Endothelial cell of umbilical vein (primary cell): Measurements from ENCODE around the gene MNAT1. TPM values are rescaled to one million over a fixed set of nuclear protein-coding genes. Genes with fewer than 3 reads are reported as not detected.

Experiments
- BruUV-seq: library from RNA; stranded (reverse); fragments of 400-500 nt; replicated peaks from 2 replicates; lab custom pipeline; 2021; lab: Mats Ljungman, UMichigan
- CTCF ChIA-PET: fragments of 300-600, 350-600 bp; sonication (Branson Sonifier 250); formaldehyde crosslinking; loops from one replicate; lab custom pipeline; 2021; ENCODE audit warnings: antibody characterized with exemption, inconsistent platforms; lab: Charles Lee
- POLR2A ChIA-PET: fragments of 300-600, 350-600 bp; sonication (Branson Sonifier 250); formaldehyde crosslinking; loops from one replicate; lab custom pipeline; 2021; ENCODE audit warnings: antibody characterized with exemption, inconsistent platforms; lab: Charles Lee
- DNase-seq: peaks from one replicate; pipeline ENCODE4 v3.0.0-alpha.2; 2011; ENCODE audit warnings: low read depth, low spot score
- FAIRE-seq: peaks from 2 replicates; lab custom pipeline; 2011; peaks lifted over from hg19 to GRCh38; lab: Jason Lieb, UNC
- H2AFZ ChIP-seq: 2 replicates; pipeline ENCODE4 v1.6.0; 2012; ENCODE audit warnings: low read depth, low read length, control low read depth, inconsistent platforms
- H3K27ac ChIP-seq: 2 replicates; pipeline ENCODE4 v1.5.1; 2011; ENCODE audit warnings: low read depth, mild to moderate bottlenecking, control low read depth, low read length, moderate library complexity; ENCODE audit not compliant: insufficient read depth
- H3K27me3 ChIP-seq, 2 experiments: 2 replicates each; pipeline versions ENCODE4 v1.6.0 to v1.6.1; 2011; ENCODE audit warnings: low read length in 2 of 2, mixed read lengths in 1 of 2; ENCODE audit not compliant: control insufficient read depth in 2 of 2, insufficient read depth in 2 of 2
- H3K36me3 ChIP-seq, 2 experiments: 2 replicates in 1 of 2; 3 replicates in 1 of 2; pipeline ENCODE4 v1.5.1; 2011; ENCODE audit warnings: low read length in 2 of 2, mild to moderate bottlenecking in 1 of 2, moderate library complexity in 1 of 2; ENCODE audit not compliant: control insufficient read depth in 2 of 2, insufficient read depth in 2 of 2; ENCODE audit errors: extremely low read depth in 1 of 2
- H3K4me1 ChIP-seq: 3 replicates; pipeline ENCODE4 v1.5.1; 2011; ENCODE audit warnings: mild to moderate bottlenecking, low read length; ENCODE audit not compliant: control insufficient read depth, insufficient read depth; ENCODE audit errors: extremely low read depth
- H3K4me2 ChIP-seq: 2 replicates; pipeline ENCODE4 v1.6.1; 2011; ENCODE audit warnings: low read length, control low read depth, mixed read lengths; ENCODE audit not compliant: insufficient read depth
- H3K4me3 ChIP-seq, 3 experiments: fragments of 200-600 bp in 1 of 3; sonication (generic), shearing (Covaris generic) in 1 of 3; replicated peaks in 1 of 3; 2 replicates each; pipeline ENCODE4 v1.5.1; 2011 to 2016; ENCODE audit warnings: control low read depth in 3 of 3, low read length in 3 of 3, mild to moderate bottlenecking in 2 of 3, inconsistent platforms in 1 of 3, low read depth in 1 of 3, moderate library complexity in 1 of 3; ENCODE audit not compliant: insufficient read depth in 1 of 3
- H3K79me2 ChIP-seq: 2 replicates; pipeline ENCODE4 v1.6.0; 2012; ENCODE audit warnings: low read length, inconsistent platforms; ENCODE audit not compliant: control insufficient read depth, insufficient read depth
- H3K9ac ChIP-seq: replicated peaks from 2 replicates; pipeline ENCODE3; 2011; ENCODE audit warnings: low read length, control low read depth; ENCODE audit not compliant: insufficient read depth; ENCODE audit errors: extremely low read depth
- H3K9me1 ChIP-seq: replicated peaks from 3 replicates; pipeline ENCODE4 v1.6.0; 2011; ENCODE audit warnings: mild to moderate bottlenecking, low read length; ENCODE audit not compliant: control insufficient read depth, insufficient read depth; ENCODE audit errors: extremely low read depth
- H3K9me3 ChIP-seq: replicated peaks from 2 replicates; pipeline ENCODE4 v1.5.1; 2012; ENCODE audit warnings: low read length, inconsistent platforms; ENCODE audit not compliant: control insufficient read depth, insufficient read depth
- H4K20me1 ChIP-seq: replicated peaks from 2 replicates; pipeline ENCODE3; 2011; ENCODE audit warnings: mild to moderate bottlenecking, low read length; ENCODE audit not compliant: control insufficient read depth, insufficient read depth; ENCODE audit errors: extremely low read depth
- EZH2 ChIP-seq: IDR thresholded peaks from 2 replicates; pipeline ENCODE4 v1.6.1; 2012; ENCODE audit warnings: borderline replicate concordance, low read depth, mild to moderate bottlenecking, moderate library complexity, low read length, inconsistent platforms; ENCODE audit not compliant: severe bottlenecking
- FOS ChIP-seq: IDR thresholded peaks from 2 replicates; pipeline ENCODE4 v1.6.1; 2011; ENCODE audit warnings: mild to moderate bottlenecking, low read length, moderate library complexity, borderline replicate concordance; ENCODE audit not compliant: insufficient read depth
- GATA2 ChIP-seq: IDR thresholded peaks from 2 replicates; pipeline ENCODE4 v1.7.0; 2011; ENCODE audit warnings: low read depth, mild to moderate bottlenecking, moderate library complexity, mixed read lengths, low read length; ENCODE audit not compliant: insufficient read length, insufficient read depth
- JUN ChIP-seq: IDR thresholded peaks from 2 replicates; pipeline ENCODE4 v1.6.1; 2011; ENCODE audit warnings: borderline replicate concordance, low read depth; ENCODE audit not compliant: insufficient read length, insufficient read depth
- MYC ChIP-seq: IDR thresholded peaks from one replicate; pipeline ENCODE4 v1.6.1; 2011; ENCODE audit warnings: mild to moderate bottlenecking, low read depth, low read length
- POLR2A ChIP-seq: IDR thresholded peaks from 2 replicates; pipeline ENCODE4 v1.6.1; 2012; ENCODE audit warnings: low read depth, mild to moderate bottlenecking, control low read depth, low read length
- POLR2AphosphoS5 ChIP-seq: IDR thresholded peaks from 2 replicates; pipeline ENCODE4 v1.6.1; 2012; ENCODE audit warnings: low read depth, mild to moderate bottlenecking, control low read depth, low read length, moderate library complexity; ENCODE audit not compliant: insufficient read depth
- dilution Hi-C: fragments of 300-500 bp; cut with MboI; formaldehyde crosslinking; loops from one replicate; pipeline ENCODE4 v1.15.0; 2019; ENCODE audit warnings: low sequenced_read_pairs; ENCODE audit not compliant: extremely low pct_ligation_motif_present
- intact Hi-C: fragments of 100-400 bp; cut with micrococcal nuclease; formaldehyde crosslinking; loops from one replicate; pipeline ENCODE4 v1.10.0; 2022
- polyA plus RNA-seq, 4 experiments: library from polyadenylated mRNA; depleted of rRNA in 3 of 4; stranded (reverse) in 3 of 4; unstranded in 1 of 4; fragments of >200 nt; gene quantifications; 2 replicates each; pipeline versions ENCODE4 v1.2.1 to v1.2.3, GENCODE V29; 2011 to 2012; ENCODE audit warnings: missing spikeins in 1 of 4
- total RNA-seq: library from RNA; stranded (reverse); gene quantifications from 2 replicates; pipeline ENCODE4 v1.2.3, GENCODE V29; 2021
- TF ChIP-seq, protein P1 (sequence below): IDR thresholded peaks from 2 replicates; pipeline ENCODE4 v1.6.1; 2011; ENCODE audit not compliant: insufficient read depth, insufficient read length
- TF ChIP-seq, protein P2 (sequence below), 2 donors: IDR thresholded peaks; 1 replicate in 1 of 2; 2 replicates in 1 of 2; pipeline ENCODE4 v1.5.1; 2011; ENCODE audit warnings: low read length in 2 of 2, mild to moderate bottlenecking in 2 of 2, moderate library complexity in 2 of 2, control low read depth in 1 of 2, inconsistent platforms in 1 of 2, low read depth in 1 of 2; ENCODE audit not compliant: insufficient read depth in 1 of 2; ENCODE audit errors: extremely low read depth in 1 of 2

The MNAT1 gene
- total and polyA plus RNA-seq, 2 donors (not counting 3 experiments of a cell fraction or from before 2014, with no cell fraction given), result 35.7 to 55.7 TPM

DNA sequence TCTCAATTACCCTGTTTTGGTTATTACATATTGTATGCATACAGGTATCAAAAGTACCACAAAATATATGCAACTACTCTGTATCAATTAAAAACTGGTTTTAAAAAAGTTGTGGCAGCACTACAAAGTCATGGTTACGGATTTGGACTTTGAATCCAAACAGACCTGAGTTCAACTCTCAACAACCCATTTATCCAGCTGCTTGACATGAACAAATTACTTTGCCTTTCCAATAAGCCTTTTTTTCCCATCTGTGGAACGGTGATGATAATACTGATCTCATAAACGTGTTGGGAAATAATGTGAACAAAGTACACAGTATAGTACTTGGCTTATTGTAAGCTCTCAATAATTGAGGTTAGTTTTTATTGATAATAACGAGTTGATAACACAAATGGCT, 85.0 kb downstream of the MNAT1 start:
- FAIRE-seq, result no peak
- BruUV-seq, result no TSS peak
- dilution Hi-C loops, result no loop called here

DNA sequence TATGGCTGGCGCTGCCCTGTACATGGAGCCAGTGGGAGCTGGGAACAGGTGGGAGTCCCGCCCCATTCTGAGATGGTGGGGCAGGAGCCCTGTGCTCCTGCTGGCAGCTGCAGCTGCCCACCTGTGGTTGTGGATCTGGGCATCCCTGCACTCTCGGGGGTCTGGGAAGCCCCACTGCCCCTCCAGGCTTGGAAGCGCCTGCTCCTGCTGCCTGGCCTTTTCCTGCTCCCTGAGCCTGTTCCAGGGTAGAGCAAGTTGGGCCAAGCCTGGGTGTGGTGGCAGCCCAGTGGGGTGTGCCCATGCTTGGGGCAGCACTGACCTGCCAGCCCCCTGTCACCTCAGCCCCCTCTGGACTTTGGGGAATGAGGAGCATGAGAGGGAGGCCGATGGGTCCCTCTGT, 104.0 kb downstream of the MNAT1 start:
- no peaks in the 10 kb centered on the region for H3K27me3 ChIP-seq
- no peaks in the 10 kb centered on the region for H3K79me2 ChIP-seq
- intact Hi-C loops (no loop called here), dilution Hi-C loops (no loop called here)
- ChIA-PET POLR2A (no interaction called here), CTCF (no interaction called here)
- no TSS peak for BruUV-seq
- no peaks in the 10 kb centered on the region for H3K9me1 ChIP-seq
- DNase-seq (no peak), FAIRE-seq (no peak)
- H3K9me3 ChIP-seq, result no peaks in the 10 kb centered on the region
- H3K4me3 ChIP-seq, result no peak overlapping the region
- H4K20me1 ChIP-seq, result no peaks in the 10 kb centered on the region
- H3K4me2 ChIP-seq, result no peak overlapping the region
- H3K36me3 ChIP-seq, result peaks cover 0 to 5% of the 10 kb centered on the region in 2 experiments
- TF ChIP-seq, protein P1, sequence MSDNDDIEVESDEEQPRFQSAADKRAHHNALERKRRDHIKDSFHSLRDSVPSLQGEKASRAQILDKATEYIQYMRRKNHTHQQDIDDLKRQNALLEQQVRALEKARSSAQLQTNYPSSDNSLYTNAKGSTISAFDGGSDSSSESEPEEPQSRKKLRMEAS, result no peak
- no peak for TF ChIP-seq FOS
- TF ChIP-seq GATA2, result no peak
- no peak for TF ChIP-seq POLR2A
- no peak for TF ChIP-seq POLR2AphosphoS5
- TF ChIP-seq JUN, result no peak
- TF ChIP-seq MYC, result no peak
- TF ChIP-seq EZH2, result no peak
- TF ChIP-seq, protein P2, sequence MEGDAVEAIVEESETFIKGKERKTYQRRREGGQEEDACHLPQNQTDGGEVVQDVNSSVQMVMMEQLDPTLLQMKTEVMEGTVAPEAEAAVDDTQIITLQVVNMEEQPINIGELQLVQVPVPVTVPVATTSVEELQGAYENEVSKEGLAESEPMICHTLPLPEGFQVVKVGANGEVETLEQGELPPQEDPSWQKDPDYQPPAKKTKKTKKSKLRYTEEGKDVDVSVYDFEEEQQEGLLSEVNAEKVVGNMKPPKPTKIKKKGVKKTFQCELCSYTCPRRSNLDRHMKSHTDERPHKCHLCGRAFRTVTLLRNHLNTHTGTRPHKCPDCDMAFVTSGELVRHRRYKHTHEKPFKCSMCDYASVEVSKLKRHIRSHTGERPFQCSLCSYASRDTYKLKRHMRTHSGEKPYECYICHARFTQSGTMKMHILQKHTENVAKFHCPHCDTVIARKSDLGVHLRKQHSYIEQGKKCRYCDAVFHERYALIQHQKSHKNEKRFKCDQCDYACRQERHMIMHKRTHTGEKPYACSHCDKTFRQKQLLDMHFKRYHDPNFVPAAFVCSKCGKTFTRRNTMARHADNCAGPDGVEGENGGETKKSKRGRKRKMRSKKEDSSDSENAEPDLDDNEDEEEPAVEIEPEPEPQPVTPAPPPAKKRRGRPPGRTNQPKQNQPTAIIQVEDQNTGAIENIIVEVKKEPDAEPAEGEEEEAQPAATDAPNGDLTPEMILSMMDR (IDR thresholded peaks at IDR 0.05; ENCODE audit: extremely low read depth in 1 of 2, insufficient read depth in 1 of 2, low read depth in 1 of 2, low read length in 2 of 2), result no peak
- no peak overlapping the region for H3K9ac ChIP-seq
- no peak overlapping the region for H3K27ac ChIP-seq
- H2AFZ ChIP-seq, result no peak overlapping the region
- H3K4me1 ChIP-seq, result no peaks in the 10 kb centered on the region

More for the DNA sequence above, 85.0 kb downstream of the MNAT1 start:
- no peaks in the 10 kb centered on the region for H3K9me3 ChIP-seq
- H3K4me3 ChIP-seq, result no peak overlapping the region
- H3K79me2 ChIP-seq, result no peaks in the 10 kb centered on the region
- POLR2A ChIA-PET, result no interaction called here
- CTCF ChIA-PET, result no interaction called here
- H3K9me1 ChIP-seq, result no peaks in the 10 kb centered on the region
- H3K4me1 ChIP-seq, result no peaks in the 10 kb centered on the region
- H3K9ac ChIP-seq, result no peak overlapping the region
- H3K4me2 ChIP-seq, result no peak overlapping the region
- H4K20me1 ChIP-seq, result no peaks in the 10 kb centered on the region
- TF ChIP-seq, protein P2 (IDR thresholded peaks at IDR 0.05; ENCODE audit: extremely low read depth in 1 of 2, insufficient read depth in 1 of 2, low read depth in 1 of 2, low read length in 2 of 2), result no peak
- TF ChIP-seq JUN (no peak), GATA2 (no peak), EZH2 (no peak)
- intact Hi-C loops, result no loop called here
- H3K36me3 ChIP-seq, result no peaks in the 10 kb centered on the region
- H3K27me3 ChIP-seq, result no peaks in the 10 kb centered on the region
- no peak for DNase-seq
- H2AFZ ChIP-seq, result no peak overlapping the region
- no peak overlapping the region for H3K27ac ChIP-seq
